Body of pancreas (tissue), 4 donors: ENCODE measurements around the gene MTM1. TPM values are rescaled to one million over a fixed set of nuclear protein-coding genes. Genes with fewer than 3 reads are reported as not detected.

ENCODE experiments used
- ATAC-seq: fragments of 150-250 bp; one replicate; pipeline ENCODE4 v1.9.1; 2016
- DNase-seq, 4 donors: peaks; one replicate each; pipeline ENCODE4 v3.0.0-alpha.2; 2019
- H3K27ac ChIP-seq, 4 donors: fragments of 200-600 bp; sonication (generic); 1 replicate in 3 of 4; 2 replicates in 1 of 4; pipeline versions ENCODE4 v1.5.1 to v1.6.1; 2016 to 2019; ENCODE audit warnings: mild to moderate bottlenecking in 1 of 4, mixed read lengths in 1 of 4, moderate library complexity in 1 of 4
- H3K27me3 ChIP-seq, 2 donors: fragments of 200-600 bp; sonication (generic); one replicate each; pipeline ENCODE4 v1.6.0; 2016; ENCODE audit warnings: mild to moderate bottlenecking in 1 of 2
- H3K36me3 ChIP-seq, 2 donors: fragments of 200-600 bp; sonication (generic); replicated peaks in 1 of 2; 2 replicates each; pipeline ENCODE4 v1.5.1; 2016; ENCODE audit warnings: low read depth in 2 of 2; ENCODE audit not compliant: insufficient read depth in 1 of 2
- H3K4me1 ChIP-seq: fragments of 200-600 bp; sonication (generic); one replicate; pipeline ENCODE4 v1.6.0; 2016
- H3K4me3 ChIP-seq, 2 donors: fragments of 200-600 bp; sonication (generic); 1 replicate in 1 of 2; 2 replicates in 1 of 2; pipeline ENCODE4 v1.5.1; 2016 to 2019
- H3K9me3 ChIP-seq, 3 donors: fragments of 200-600 bp; sonication (generic); 1 replicate in 2 of 3; 2 replicates in 1 of 3; pipeline ENCODE4 v1.5.1; 2016
- POLR2A ChIP-seq, 3 donors: fragments of 450-650 bp; IDR thresholded peaks; one replicate each; pipeline ENCODE4 v1.6.1; 2016; ENCODE audit warnings: antibody characterized with exemption in 3 of 3, mild to moderate bottlenecking in 2 of 3
- WGBS, 2 donors: methylation state at CpG; one replicate each; pipeline ENCODE4 v1.1.5; 2017; 5-methylcytosine and 5-hydroxymethylcytosine counted together
- intact Hi-C: fragments of 100-400 bp; cut with DNase I; formaldehyde crosslinking; loops from one replicate; pipeline ENCODE4 v1.15.1; 2023
- total RNA-seq, 2 donors: library from RNA; depleted of rRNA; stranded (reverse); fragments of >200 nt; gene quantifications; one replicate each; pipeline ENCODE4 v1.1.0, GENCODE V29; 2016
- TF ChIP-seq, protein P1 (sequence below), 7 experiments: fragments of 450-650 bp in 4 of 7; fragments of 200-600 bp in 3 of 7; sonication (generic) in 3 of 7; IDR thresholded peaks; one replicate each; pipeline ENCODE4 v1.5.1; 2016 to 2019; ENCODE audit warnings: antibody characterized with exemption in 7 of 7

Gene MTM1
- total RNA-seq, 2 donors from 2014 or later, result 5.3 to 5.4 TPM

DNA sequence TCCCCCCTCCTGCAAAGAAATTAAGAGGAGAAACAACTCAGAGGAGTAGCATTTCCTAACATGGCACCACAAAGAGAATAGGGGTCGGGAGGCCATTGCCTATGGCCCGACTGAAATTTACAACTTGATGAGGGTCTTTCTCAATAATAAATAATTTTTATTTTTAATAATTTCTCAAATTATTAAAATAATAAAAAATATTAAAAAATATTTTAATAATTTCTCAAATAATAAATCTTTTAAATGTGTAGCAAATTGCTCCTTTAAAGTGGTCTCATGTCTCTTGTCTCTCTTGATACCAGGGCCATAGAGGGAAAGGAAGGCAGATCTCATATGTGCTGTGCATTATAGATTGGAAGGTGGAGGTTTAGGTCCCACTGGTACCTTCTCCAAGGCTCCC lies 75.5 kb downstream of the MTM1 start:
- 86 to 87% methylated on average over 2 of the region's 2 CpGs for WGBS, 2 donors
- Histone ChIP-seq H3K36me3 (no peaks in the 10 kb centered on the region), H3K4me3 (no peak overlapping the region), H3K27me3 (no peaks in the 10 kb centered on the region), H3K27ac (no peak overlapping the region), H3K4me1 (no peaks in the 10 kb centered on the region), H3K9me3 (no peaks in the 10 kb centered on the region)
- TF ChIP-seq, protein P1, sequence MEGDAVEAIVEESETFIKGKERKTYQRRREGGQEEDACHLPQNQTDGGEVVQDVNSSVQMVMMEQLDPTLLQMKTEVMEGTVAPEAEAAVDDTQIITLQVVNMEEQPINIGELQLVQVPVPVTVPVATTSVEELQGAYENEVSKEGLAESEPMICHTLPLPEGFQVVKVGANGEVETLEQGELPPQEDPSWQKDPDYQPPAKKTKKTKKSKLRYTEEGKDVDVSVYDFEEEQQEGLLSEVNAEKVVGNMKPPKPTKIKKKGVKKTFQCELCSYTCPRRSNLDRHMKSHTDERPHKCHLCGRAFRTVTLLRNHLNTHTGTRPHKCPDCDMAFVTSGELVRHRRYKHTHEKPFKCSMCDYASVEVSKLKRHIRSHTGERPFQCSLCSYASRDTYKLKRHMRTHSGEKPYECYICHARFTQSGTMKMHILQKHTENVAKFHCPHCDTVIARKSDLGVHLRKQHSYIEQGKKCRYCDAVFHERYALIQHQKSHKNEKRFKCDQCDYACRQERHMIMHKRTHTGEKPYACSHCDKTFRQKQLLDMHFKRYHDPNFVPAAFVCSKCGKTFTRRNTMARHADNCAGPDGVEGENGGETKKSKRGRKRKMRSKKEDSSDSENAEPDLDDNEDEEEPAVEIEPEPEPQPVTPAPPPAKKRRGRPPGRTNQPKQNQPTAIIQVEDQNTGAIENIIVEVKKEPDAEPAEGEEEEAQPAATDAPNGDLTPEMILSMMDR (IDR thresholded peaks at IDR 0.05), result no peak
- TF ChIP-seq POLR2A (IDR thresholded peaks at IDR 0.05), result no peak
- ATAC-seq (no peak), DNase-seq (no peak)
- intact Hi-C loops, result no loop called here

GRCh38 chrX:150644422-150644821 lies 76.0 kb downstream of the MTM1 start:
- Histone ChIP-seq H3K27ac (no peak overlapping the region), H3K36me3 (no peaks in the 10 kb centered on the region), H3K27me3 (no peaks in the 10 kb centered on the region), H3K4me1 (no peaks in the 10 kb centered on the region), H3K4me3 (no peak overlapping the region), H3K9me3 (no peaks in the 10 kb centered on the region)
- no peak for TF ChIP-seq POLR2A (IDR thresholded peaks at IDR 0.05)
- TF ChIP-seq, protein P1 (IDR thresholded peaks at IDR 0.05), result no peak
- 90 to 93% methylated on average over 4 of the region's 4 CpGs for WGBS, 2 donors
- intact Hi-C loops, result no loop called here
- DNase-seq, result no peak
- no peak for ATAC-seq

DNA sequence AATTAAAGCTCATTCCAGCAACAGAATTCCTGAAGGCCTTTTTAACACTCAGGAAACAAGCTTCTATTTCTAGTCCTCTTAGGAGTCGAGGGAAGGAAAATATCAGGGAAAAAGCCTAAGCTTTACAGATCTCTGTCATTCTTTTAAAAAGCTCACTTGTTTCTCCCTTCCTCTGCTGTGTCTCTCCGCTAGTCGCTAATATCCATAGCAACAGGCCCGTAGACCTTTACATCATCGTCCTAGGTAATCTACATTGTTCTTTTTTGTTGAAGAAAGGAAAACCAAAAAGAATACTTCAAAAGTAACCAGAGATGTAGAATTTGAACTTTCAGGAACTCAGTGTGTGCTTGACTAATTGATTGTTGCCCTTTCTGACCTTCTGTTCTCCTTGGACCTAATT lies 78.9 kb downstream of the MTM1 start:
- Histone ChIP-seq H3K27me3 (no peaks in the 10 kb centered on the region), H3K4me3 (no peak overlapping the region), H3K4me1 (no peaks in the 10 kb centered on the region), H3K27ac (no peak overlapping the region), H3K9me3 (no peaks in the 10 kb centered on the region), H3K36me3 (no peaks in the 10 kb centered on the region)
- intact Hi-C loops, result no loop called here
- TF ChIP-seq, protein P1 (IDR thresholded peaks at IDR 0.05), result no peak
- no peak for TF ChIP-seq POLR2A (IDR thresholded peaks at IDR 0.05)
- 88 to 94% methylated on average over 5 of the region's 5 CpGs for WGBS, 2 donors
- DNase-seq (no peak), ATAC-seq (no peak)

- Histone ChIP-seq H3K36me3 (no peaks in the 10 kb centered on the region), H3K9me3 (no peaks in the 10 kb centered on the region), H3K27ac (no peak overlapping the region), H3K27me3 (no peaks in the 10 kb centered on the region), H3K4me1 (no peaks in the 10 kb centered on the region), H3K4me3 (no peak overlapping the region)
- DNase-seq, result no peak
- intact Hi-C loops, result no loop called here
- TF ChIP-seq, protein P1 (IDR thresholded peaks at IDR 0.05), result no peak
- TF ChIP-seq POLR2A (IDR thresholded peaks at IDR 0.05), result no peak
- no peak for ATAC-seq
- WGBS, 2 donors, result 76 to 80% methylated on average over 4 of the region's 4 CpGs
Measured at GRCh38 chrX:150648296-150648940, 80.0 kb downstream of the MTM1 start.
